Regular cardiac myocyte (primary cell): ENCODE results near the gene GOLGA8K. TPM values are rescaled to one million over a fixed set of nuclear protein-coding genes. Genes with fewer than 3 reads are reported as not detected.

Experiments used
- total RNA-seq: library from RNA; depleted of rRNA; stranded (reverse); fragments of >200 nt; gene quantifications from 2 replicates; pipeline ENCODE4 v1.2.3, GENCODE V29; 2014

Gene GOLGA8K
- 0.28 TPM in 1 of 2 replicates, not detected in the other for total RNA-seq

GRCh38 chr15:32403192-32403591 lies at the start of gene GOLGA8K:
TSS of gene GOLGA8K (minus strand) at chr15:32403292. CDS start at chr15:32403194, 98 bp downstream.

Other genes starting within 250 kb of the GOLGA8K start
- 0.56 and 0.58 TPM in 2 replicates for gene GOLGA8O, start 52.3 kb upstream of the GOLGA8K start, total RNA-seq
- 1.3 and 9.3 TPM in 2 replicates for gene GOLGA8N, start 190.2 kb upstream of the GOLGA8K start, total RNA-seq
- 7.3 and 40.3 TPM in 2 replicates for gene ARHGAP11A, start 212.2 kb upstream of the GOLGA8K start, total RNA-seq
- gene SCG5, start 238.4 kb upstream of the GOLGA8K start, total RNA-seq = 9.0 and 54.4 TPM in 2 replicates